Neural progenitor cell (in vitro differentiated cells): Measurements from ENCODE around the gene INSM1.

ENCODE experiments used
- EZH2 ChIP-seq: fragments of 200-600 bp; sonication (generic); IDR thresholded peaks from 2 replicates; pipeline ENCODE4 v1.6.1; 2017; ENCODE audit warnings: antibody characterized with exemption, mild to moderate bottlenecking, moderate library complexity
- TF ChIP-seq, protein P1 (sequence below): fragments of 200-600 bp; sonication (generic); IDR thresholded peaks from 2 replicates; pipeline ENCODE4 v1.5.1; 2017; ENCODE audit warnings: antibody characterized with exemption, mild to moderate bottlenecking

DNA sequence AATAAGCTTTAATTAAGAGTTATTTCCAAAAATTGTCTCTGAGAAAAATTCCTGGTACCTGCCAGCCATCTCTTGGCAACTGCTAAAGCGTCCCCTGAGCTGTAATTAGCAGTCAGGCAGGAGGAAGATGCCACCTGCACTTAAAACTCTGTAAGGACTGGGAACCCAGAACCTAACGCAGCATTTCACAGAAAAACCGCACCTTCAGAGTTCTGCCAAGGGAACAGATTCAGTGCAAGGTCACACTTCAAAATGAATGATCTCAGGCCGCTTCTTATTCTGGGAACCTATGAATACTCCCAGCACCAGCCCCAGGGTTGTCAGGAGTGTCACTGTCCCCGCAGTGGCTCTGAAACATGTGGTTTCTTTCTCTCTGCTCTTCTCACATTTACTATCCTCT, 36.7 kb downstream of the INSM1 start:
- TF ChIP-seq, protein P1, sequence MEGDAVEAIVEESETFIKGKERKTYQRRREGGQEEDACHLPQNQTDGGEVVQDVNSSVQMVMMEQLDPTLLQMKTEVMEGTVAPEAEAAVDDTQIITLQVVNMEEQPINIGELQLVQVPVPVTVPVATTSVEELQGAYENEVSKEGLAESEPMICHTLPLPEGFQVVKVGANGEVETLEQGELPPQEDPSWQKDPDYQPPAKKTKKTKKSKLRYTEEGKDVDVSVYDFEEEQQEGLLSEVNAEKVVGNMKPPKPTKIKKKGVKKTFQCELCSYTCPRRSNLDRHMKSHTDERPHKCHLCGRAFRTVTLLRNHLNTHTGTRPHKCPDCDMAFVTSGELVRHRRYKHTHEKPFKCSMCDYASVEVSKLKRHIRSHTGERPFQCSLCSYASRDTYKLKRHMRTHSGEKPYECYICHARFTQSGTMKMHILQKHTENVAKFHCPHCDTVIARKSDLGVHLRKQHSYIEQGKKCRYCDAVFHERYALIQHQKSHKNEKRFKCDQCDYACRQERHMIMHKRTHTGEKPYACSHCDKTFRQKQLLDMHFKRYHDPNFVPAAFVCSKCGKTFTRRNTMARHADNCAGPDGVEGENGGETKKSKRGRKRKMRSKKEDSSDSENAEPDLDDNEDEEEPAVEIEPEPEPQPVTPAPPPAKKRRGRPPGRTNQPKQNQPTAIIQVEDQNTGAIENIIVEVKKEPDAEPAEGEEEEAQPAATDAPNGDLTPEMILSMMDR = no peak
- TF ChIP-seq EZH2 = no peak
